GDM1 (cell line): ENCODE results near the gene COL7A1.

Source experiments
- DNase-seq: peaks from one replicate; lab custom pipeline; 2025; lab: John Stamatoyannopoulos, UW

The COL7A1 gene

DNA sequence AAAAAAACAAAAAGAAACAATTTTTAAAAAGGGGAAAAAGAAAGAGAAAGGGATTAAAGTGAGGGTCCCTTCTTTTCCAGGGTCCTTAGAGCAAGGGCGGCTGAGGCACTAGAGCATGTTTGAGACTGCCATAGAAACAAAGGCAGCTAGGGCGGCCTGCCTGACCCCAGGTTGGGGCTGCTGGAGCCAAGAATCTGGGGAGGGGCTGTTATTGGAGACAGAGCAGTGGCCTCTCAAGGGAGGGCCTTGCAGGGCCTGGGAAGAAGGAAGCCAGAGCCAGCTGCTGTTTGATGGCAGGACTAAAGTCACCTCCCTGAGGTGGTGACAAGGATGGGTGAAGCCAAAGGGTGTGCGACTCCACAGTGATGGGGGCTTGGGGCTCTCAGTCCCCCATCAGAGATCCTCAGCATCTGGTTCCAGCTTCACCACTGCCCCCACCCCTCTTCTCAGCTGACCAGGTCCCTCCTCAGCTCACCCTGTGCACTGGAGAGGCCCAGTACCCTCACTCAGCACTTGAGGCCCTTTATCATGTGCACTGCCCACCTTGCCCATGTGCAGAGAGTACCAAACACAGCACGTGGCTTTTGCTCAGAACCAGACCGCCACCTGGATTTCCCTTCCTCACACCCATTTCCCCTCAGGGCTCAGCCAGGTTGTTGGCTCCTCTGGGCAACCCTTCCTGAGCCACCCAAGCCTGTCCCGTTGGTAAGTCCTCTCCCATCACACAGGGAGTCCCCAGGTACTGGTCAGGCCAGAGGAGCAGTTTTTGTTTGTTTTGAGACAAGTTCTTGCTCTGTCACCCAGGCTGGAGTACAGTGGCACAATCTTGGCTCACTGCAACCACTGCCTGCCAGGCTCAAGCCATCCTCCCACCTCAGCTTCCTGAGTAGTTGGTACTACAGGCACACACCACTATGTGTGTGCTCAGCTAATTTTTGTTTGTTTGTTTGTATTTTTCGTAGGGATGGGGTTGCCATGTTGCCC is 24.7 kb upstream of the COL7A1 start:
- DNase-seq = no peak

DNA sequence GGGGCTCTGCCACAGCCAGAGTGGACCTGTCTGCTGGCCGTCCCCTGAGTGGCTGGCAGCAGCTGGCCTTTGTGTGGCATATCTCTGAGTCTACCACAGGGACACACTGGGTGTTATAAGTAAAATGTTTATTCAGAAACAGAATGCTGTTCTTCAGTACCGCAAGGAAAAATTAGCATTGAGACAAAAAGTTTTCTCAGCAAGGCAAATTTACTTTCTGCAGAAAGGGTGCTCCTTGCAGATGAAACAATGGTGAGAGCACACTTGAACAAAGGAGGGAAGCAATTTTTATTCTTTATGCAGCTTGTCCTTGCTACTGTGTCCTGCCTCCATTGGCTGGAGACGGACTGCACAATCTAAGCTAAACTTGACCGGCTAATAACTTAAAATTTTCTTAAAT is 22.4 kb upstream of the COL7A1 start:
- DNase-seq = no peak

DNA sequence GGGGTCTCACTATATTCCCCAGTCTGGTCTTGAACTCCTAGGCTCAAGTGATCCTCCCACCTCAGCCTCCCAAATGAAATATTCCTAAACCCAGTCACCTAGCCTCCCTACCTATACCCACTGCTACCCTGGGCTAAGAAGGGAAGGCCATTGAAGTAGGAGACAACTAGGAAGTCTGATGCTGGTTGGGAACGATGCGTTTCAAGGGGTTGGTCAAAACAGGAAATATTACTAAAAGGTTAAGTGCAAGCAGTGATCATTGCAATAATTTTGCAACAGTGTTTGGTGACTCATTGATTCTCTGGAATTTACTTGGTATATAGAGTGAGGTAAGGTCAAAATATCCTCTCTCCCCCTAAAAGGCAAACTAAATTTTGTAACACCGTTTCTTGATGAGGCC is 18.9 kb upstream of the COL7A1 start:
- no peak for DNase-seq

DNA sequence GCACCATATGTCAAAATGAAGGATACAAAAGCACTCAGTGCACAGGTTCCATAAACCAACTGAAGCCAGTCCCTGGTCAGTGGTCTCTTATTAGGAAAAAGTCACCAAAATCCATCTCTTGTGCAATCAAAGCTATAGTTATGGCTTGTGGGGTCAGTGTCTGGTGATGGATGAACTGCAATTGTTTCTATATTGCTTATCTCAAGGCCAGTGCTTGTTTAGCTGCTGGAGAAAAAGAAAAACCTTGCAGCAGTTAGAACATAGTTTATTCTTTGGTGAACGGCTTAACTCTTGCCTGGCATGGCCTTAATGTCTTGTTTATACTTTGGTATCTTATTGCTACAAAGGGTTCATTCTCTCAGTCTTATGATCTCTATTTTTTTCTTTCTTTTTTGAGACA is 17.2 kb upstream of the COL7A1 start:
- no peak for DNase-seq

DNA sequence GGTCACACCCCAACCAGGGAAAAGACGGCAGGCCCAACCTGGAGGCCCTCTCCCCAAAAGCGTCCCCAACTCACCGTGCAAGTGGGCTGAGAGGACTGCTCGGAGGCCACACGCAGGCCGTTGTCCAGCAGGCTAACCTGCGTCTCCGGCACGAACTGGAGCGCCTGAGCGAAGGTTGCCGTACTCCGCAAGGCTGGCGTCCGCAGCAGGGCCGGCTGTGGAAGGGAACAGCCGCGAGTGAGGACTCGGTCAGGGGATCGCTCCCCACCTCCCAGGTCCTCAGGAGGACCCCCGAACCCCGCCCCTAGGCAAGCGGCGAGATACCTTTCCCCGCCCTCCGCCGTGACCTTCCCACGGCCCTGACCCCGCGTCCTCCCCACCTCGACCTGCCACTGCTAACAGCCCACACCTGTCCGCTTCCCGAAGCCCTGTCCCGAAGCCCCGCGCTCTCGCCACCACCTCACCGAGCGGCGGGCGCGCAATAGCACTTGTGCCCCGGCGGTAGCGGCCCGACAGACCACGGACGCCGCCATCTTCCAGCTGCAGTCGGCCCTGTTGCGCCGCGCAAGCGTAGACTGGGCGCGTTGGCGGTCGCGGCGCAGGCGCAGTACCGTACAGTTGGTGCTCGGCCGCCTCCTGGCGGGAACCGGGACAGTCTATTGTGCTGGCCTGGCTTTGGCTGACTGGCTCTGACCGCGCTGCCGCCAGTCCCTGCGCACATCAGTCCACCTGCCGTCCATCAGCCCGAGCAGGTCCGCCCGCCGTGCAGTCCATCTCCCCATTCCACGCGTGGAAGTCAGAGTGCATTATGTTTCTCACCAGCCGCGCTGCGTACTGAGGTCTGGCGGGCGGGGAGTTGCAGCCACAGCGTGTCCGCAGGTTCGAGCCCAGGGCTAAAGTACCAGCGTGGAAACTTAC is 14.2 kb upstream of the COL7A1 start, which contains the start of gene UQCRC1:
UQCRC1 (minus strand) TSS at position 559 of the 918 bp plus-strand sequence; CDS start at position 533, 26 bp downstream.
- DNase-seq = peak; percentile 93

DNA sequence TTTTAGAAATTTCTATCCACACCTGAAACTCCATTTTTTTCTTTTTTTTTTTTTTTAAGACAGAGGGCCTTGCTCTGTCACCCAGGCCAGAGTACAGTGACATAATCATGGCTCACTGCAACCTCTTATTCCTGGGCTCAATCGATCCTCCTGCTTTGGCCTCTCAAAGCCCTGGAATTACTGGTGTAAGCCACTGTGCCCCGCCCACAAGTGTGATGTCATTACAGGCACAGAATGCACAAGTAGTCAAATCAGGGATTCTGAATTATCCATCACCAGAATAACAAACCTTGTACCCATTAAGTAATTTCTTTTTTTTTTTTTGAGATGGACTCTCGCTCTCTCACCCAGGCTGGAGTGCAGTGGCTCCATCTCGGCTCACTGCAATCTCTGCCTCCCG is 12.4 kb upstream of the COL7A1 start:
- DNase-seq = no peak

DNA sequence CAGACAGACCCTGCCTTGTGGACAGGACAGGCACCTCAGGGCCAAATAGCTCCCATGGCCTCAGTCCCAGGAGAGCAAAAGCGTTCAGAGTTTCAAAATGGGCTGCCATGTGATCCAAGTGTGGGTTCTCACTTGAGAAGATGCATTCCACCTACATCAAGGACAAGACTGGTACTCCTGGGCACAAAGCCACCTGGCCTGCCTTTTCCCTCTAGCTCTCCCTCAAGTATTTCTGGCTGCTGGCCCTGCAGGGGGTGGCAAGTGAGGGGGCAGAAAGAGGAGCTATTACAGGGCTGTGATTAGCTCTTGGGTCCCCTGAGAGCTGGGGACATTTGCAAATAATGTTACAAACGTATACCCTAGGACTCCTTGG is 6.5 kb upstream of the COL7A1 start:
- DNase-seq = no peak

DNA sequence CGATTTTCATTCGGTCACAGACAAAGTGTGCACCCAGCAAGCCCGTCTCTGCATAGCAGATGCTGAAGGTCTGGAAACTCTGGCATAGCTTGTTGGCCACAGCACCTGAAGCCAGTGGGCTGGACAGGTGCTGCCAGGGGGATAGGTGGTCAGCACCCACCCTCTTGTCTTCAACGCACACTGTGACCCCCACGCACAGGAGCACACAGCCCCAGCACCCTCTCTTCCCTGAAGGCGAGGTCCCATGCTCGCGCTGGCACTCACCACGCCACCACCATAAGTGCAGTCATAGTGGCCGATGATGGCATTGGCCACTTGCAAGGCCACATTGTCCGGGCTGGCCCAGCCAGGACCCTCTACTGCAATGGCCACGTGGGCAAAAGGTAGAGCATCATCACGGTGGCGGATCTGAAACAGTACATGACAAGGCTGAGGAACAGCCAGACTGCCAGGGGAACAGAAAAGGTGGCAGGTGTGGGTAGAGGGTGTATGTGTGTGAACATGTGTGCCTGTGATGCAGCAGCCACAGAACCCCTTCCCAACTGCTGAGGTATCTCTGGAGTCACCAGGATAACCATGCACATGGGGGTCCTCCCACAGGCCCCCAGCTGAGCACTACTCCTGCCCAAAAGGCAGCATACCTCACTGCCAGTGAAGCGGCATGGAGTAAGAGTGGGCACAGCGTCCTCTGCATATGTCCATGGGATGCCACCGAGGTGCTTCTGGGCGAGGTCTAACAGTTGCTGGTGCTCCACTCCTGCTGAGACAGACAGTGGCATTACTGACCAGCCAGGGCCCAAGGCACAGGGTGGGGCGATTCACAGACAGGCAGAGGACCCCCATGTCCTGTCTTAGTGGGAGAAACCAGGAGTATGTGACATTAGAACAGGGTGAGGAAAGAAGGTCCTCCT is 5.8 kb upstream of the COL7A1 start:
- DNase-seq = no peak

DNA sequence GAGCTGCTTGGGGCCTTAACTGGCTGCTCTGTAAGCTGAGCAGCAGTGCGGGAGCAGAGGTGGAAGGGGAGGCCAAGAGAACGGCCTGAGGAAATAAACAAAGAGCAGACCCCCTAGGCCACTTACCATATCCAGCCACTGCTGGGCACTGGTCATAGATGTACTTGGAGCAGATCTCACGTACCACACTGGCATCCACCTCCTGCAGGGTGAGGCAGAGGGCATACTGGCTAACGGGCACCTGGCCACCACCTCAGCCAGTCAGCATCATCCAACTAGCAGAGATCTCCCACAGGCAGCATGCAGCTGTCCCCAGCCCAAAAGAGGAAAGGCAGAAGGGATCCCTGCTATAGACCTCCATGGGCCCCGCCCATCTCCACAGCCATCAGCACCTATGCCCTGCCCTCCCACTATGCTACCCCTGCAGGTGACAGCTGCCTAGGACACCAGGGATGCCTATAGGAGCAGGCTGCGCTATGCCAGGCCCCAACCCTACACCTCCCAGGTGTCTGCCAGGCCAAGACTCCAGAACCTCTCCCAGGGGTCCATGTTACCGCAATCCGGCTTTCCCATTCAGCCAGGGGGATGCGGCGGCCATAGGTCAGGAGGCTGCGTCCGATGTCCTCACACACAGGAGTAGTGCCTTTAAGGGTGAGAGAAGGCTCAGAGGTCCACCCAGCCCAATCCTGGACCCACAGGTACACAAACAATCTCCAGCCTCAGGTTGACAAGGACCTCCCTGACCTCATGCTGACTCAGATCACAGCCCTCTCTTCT is 4.6 kb upstream of the COL7A1 start:
- no peak for DNase-seq

DNA sequence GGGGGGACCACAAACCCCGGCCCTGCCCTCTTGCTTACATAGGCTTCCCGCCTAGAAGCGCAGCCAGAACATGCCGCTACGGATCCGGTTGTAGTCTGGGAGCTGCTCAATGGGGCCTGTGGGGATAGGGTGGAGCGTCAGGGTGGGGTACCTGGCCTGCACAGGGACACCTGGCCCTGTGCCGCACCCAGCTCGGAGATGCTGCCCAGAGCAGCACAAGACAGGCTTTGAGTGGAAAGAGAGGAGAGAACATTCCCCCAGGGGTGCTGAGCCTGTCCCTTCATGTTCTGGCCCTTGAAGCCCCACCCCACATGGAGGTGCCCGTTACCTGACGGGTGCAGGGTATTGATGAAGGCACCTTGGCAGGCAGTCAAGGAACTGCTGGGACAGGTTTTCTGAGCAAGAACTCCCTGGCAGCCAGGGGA is 4.0 kb upstream of the COL7A1 start:
- DNase-seq = no peak

DNA sequence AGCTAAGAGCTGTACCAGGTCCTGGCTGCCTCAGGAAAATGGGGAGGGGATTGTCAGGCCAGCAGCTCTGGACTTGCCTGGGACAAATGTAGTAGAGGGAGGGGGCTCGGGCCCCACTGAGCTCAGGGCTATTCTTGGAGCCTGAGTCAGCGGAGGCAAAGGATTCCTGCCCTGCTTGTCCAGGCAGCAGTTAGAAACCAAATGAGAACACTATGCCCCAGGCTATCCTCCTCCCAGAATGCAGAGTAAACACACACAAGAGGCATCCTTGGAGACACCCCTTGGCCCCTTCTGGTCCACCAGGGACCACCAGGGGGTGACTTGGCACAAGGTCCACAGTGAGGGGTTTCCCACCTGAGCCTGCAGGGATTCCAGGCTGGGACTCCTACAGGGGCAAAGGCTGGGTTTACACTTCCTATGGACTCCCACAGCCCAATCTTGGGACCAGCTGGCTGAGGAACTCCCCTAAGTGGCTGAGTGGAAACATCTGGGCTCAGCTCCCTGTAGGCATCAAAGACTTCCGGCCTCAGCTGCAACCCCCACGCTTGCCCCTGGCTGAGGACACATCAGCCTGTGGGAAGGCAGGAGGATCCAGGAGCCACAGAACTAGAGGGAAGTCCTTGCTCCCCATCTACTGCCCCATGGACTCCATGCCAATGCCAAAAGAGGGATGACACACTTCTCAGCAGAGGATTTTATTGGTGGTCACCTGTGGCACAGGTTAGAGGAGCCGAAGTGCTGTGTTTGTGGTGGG is 3.4 kb upstream of the COL7A1 start:
- DNase-seq = no peak

DNA sequence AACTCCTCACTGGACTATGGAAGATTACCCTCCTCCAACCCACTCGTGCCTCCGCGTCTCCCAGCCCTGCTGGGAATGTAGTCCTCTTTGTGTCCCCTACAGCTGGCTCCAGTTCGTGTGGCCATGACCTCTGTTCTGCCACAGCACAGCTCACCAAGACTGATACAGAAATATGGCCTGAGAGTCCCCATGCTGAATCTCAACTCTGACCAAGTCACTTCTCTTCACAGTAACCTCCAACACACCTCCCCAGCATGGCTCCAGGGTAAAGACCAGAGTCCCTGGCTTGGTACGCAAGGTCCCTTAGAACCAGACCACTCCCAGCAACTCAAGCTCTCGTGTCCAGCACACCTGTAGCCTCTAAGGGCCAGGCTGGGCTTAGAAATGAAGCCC is 2.3 kb upstream of the COL7A1 start:
- DNase-seq = no peak

DNA sequence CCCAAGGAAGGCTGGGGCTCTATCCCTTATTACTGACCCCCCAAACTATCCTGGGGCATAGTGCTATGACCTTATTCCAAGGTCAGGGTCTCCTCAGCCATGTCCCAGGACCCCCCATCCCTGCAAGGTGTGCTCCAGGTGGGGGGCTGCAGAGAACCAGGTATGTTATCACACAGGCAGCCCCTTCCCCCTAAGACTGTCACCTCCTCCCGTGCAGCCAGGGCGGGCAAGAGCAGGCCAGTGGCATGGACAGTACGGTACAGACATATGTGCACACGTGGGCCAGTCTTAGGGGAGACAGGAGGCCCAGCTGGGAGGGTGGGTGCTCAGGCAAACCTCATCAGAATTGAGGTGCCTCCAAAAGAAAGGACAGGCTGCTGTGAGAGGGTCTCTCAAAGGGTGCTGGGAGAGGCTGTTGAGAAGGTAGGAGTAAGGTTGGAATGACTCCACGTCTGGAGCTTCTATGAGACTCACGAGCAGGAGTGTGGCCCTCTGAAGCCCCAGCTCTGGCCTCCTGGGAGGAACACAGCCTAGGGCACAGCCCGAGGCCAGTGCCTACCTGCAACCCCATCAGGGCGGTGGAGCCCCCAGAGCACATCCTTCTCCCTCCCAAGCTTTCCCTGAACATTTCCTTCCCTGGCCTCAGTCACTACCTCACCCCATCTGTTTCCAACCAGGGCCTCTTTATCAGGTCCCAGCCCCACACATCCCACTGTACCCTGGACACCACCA is 1.7 kb upstream of the COL7A1 start:
- DNase-seq = no peak

DNA sequence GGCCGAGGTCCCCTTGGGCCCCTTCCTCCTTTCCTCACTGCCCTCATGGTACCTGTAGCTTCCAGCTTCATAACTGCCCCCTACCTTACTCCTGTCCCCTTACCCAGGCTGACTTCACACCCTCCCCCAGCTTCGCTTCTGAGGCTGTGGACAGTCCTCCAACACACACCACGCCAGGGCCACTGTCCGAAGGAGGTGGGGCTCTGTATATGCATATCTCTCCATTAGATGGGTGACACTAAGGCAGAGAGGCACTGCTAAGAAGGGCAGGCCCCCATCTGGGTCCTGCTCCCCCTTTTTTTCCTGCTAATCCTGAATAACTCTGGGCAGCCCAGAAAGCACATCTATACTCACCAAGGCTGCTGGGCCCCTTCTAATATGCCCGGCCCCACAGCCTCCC is 1.0 kb upstream of the COL7A1 start:
- DNase-seq = no peak

DNA sequence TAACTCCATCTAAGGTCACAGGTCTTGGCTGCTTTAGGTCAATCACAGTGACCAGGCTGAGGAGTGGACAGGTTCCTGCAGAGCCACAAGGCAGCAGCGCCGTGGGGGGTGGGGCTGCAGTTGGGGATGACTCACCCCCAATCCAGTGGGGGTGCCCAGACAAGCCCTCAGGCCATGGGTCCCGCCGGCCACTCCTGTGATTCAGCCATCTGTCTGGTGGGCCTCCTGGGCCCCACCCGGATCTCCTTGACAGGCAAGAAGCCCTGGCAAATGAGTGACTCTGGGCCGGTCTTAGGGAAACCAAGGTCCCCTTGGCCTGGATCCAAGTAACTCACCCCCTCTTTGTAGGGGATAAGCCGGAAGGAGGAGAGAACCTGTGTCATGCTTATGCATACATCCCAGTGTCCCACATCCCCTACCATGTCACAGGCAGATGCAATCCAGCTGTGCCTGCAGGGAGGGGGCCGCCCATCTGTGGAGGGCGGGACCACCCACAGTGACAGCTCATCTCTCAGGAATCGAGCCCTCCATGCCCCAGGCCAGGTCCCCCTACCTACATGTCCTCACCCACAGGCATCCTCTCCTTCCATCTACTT is 495 bp upstream of the COL7A1 start:
- no peak for DNase-seq

DNA sequence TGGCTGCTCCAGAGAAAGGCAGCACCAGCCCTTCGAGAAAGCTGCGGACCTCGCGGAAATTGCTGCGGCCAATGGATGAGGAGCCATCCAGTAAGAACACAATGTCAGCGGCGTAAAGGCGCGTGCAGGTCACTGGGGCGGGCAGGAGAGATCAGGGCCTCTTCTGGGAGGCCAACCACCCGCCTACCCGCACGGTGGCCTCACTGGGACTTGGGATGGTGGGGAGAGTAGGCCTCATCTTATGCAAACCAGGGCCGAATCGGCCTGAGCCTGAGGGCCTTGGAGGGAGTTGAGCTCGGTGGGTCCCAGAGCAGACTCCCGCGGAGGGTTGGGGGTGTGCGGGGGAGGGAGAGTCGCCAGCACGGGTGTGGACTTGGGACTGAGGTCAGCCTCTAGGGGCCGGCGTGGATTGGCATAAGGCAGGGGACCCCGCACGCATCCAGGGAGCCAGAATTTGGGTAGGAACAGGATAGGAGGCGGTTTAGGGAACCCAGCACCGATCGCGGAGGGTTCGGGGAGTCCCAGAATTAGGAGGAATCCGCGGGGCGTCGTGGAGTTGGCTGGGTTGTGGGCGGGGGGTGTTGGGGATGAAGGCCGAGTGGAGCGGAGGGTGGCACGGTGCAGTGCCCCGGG is 596 bp downstream of the COL7A1 start:
- no peak for DNase-seq

DNA sequence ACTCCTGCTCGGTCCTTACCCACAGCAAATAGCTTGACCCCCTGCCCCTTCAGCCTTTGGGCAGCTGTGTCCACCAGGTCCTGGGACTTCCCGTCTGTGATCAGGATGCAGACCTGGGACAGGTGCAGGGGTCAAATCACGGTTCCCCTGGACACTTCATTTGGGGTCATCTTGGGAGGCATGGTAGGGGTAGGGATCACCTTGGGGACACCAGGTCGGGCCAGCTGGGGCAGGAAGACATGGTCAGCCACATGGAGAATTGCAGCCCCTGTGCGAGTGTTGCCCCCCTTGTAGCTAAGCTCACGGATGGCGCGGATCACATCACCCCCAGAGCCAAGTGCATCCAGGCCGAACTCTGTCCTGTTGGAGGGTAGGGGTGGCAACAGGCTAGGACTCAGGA is 1.8 kb downstream of the COL7A1 start:
- no peak for DNase-seq

DNA sequence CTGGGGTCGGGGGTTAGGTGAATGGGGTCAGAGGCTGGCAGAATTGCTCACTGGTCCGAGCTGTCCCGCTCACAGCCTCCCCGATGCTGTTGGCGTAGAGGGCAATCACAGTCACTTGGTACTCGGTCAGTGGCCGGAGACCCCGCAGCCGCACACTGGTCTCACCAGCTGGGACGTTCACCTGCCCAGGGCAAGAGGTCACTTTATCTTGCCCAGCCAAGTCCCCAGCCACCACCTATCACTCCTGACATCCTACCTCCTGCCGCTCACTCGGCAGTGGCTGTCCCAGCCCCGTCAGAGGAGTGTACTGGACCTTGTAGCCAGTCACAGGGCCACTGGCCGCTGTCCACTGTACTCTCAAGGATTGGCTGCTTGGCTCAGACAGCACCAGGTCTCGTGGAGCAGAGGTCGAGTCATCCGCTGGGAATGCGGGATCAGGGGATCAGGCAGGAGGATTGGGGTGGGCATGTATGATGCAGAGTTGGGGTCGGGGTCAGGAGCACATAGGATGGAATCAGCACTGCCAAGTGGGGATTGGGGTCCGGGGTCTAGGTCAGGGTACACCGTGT is 2.5 kb downstream of the COL7A1 start:
- no peak for DNase-seq
